Smooth muscle cell of the pulmonary artery (primary cell): ENCODE data around the gene SHANK2. TPM values are rescaled to one million over a fixed set of nuclear protein-coding genes. Genes with fewer than 3 reads are reported as not detected.

Source experiments
- total RNA-seq: library from RNA; depleted of rRNA; stranded (reverse); fragments of >200 nt; gene quantifications from 2 replicates; pipeline ENCODE4 v1.2.3, GENCODE V29; 2014

The SHANK2 gene
- 1.8 and 6.5 TPM in 2 replicates for total RNA-seq

GRCh38 chr11:71252269-71252769 is at the start of gene SHANK2:
TSS of gene SHANK2 (minus strand) at chr11:71252577. CDS start at chr11:71147326, 105,251 bp downstream.

Other genes with a start within 250 kb of the SHANK2 start
- 40.7 and 78.4 TPM in 2 replicates for gene DHCR7, start 195.8 kb upstream of the SHANK2 start, total RNA-seq
- gene NADSYN1, start 200.6 kb upstream of the SHANK2 start, total RNA-seq: 70.9 and 118 TPM in 2 replicates